ENCODE results near the gene MAPKAPK2. TPM values are rescaled to one million over a fixed set of nuclear protein-coding genes. Genes with fewer than 3 reads are reported as not detected.

Gene MAPKAPK2
- total and polyA plus RNA-seq, 2 of the 13 experiments (the other 11 are each of a cell fraction or from before 2014, with no cell fraction given): 16.6 to 34.0 TPM

- Histone ChIP-seq H3K79me2 (ENCODE audit: insufficient read depth, low read length) (peaks cover 51% of the 10 kb centered on the region), H3K4me3 (replicated peaks in 1 of 3; ENCODE audit: insufficient read depth in 1 of 3, low read depth in 2 of 3, low read length in 3 of 3) (no peak overlapping the region), H3K4me1 (ENCODE audit: insufficient read depth, low read length) (peaks cover 48% of the 10 kb centered on the region), H4K20me1 (ENCODE audit: insufficient read depth, low read length) (peaks cover 15% of the 10 kb centered on the region; the same call in 1 of the 2 replicates), H3K27me3 (ENCODE audit: control insufficient read depth in 1 of 2, insufficient read depth in 2 of 2, low read length in 2 of 2) (no peaks in the 10 kb centered on the region), H3K27ac (ENCODE audit: extremely low read length, insufficient read depth, low read length) (no peak overlapping the region), H3K4me2 (ENCODE audit: low read depth, low read length) (no peak overlapping the region), H3K36me3 (replicated peaks in 1 of 2; ENCODE audit: control insufficient read depth in 1 of 2, insufficient read depth in 2 of 2, low read length in 2 of 2) (no peaks in the 10 kb centered on the region; a peak in 1 of 5 replicates), H3K9ac (ENCODE audit: insufficient read depth, low read depth, low read length) (no peak overlapping the region), H2AFZ (ENCODE audit: low read length) (no peak overlapping the region), H3K9me3 (ENCODE audit: low read length) (no peaks in the 10 kb centered on the region)
- DNase-seq (ENCODE audit: low spot score) (no peak), ATAC-seq (no peak), FAIRE-seq (no peak)
- ChIA-PET POLR2A (no interaction called here), CTCF (ENCODE audit: low intra/inter-chr PET ratio, low total read pairs) (no interaction called here)
- no TSS peak for BruUV-seq (replicated peaks)
- WGBS (ENCODE audit: low lambda C conversion rate): 96% methylated on average over 9 of the region's 9 CpGs
- TF ChIP-seq HNRNPK (IDR thresholded peaks at IDR 0.05; ENCODE audit: low read depth, low read length, poor library complexity, severe bottlenecking): no peak
- in situ Hi-C loops (cut with HindIII; ENCODE audit: extremely low pct_ligation_motif_present, low pct_unique_long_range_greater_than_20kb): no loop called here
- intact Hi-C loops (cut with micrococcal nuclease; ENCODE audit: unreplicated experiment): no loop called here
These were observed 19.5 kb downstream of the MAPKAPK2 start for GRCh38 chr1:206704226-206704625.

- CTCF ChIA-PET (ENCODE audit: low intra/inter-chr PET ratio, low total read pairs): no interaction called here
- BruUV-seq (replicated peaks): no TSS peak
- Histone ChIP-seq H2AFZ (ENCODE audit: low read length) (no peak overlapping the region), H3K9me3 (ENCODE audit: low read length) (no peaks in the 10 kb centered on the region), H3K4me3 (replicated peaks in 1 of 3; ENCODE audit: insufficient read depth in 1 of 3, low read depth in 2 of 3, low read length in 3 of 3) (no peak overlapping the region), H3K36me3 (replicated peaks in 1 of 2; ENCODE audit: control insufficient read depth in 1 of 2, insufficient read depth in 2 of 2, low read length in 2 of 2) (no peaks in the 10 kb centered on the region; a peak in 1 of 5 replicates), H3K4me1 (ENCODE audit: insufficient read depth, low read length) (peaks cover 48% of the 10 kb centered on the region), H3K9ac (ENCODE audit: insufficient read depth, low read depth, low read length) (no peak overlapping the region), H3K79me2 (ENCODE audit: insufficient read depth, low read length) (peaks cover 52% of the 10 kb centered on the region), H3K4me2 (ENCODE audit: low read depth, low read length) (no peak overlapping the region), H4K20me1 (ENCODE audit: insufficient read depth, low read length) (peaks cover 23% of the 10 kb centered on the region; the same call in 1 of the 2 replicates), H3K27ac (ENCODE audit: extremely low read length, insufficient read depth, low read length) (no peak overlapping the region), H3K27me3 (ENCODE audit: control insufficient read depth in 1 of 2, insufficient read depth in 2 of 2, low read length in 2 of 2) (no peaks in the 10 kb centered on the region)
- no peak for ATAC-seq
- in situ Hi-C loops (cut with HindIII; ENCODE audit: extremely low pct_ligation_motif_present, low pct_unique_long_range_greater_than_20kb): no loop called here
- intact Hi-C loops (cut with micrococcal nuclease; ENCODE audit: unreplicated experiment): no loop called here
- no peak for FAIRE-seq
- no peak for TF ChIP-seq CERS6 (CRISPR knock-in tag; IDR thresholded peaks at IDR 0.05)
- no peak for TF ChIP-seq ZNF674 (CRISPR knock-in tag; IDR thresholded peaks at IDR 0.05; ENCODE audit: low read depth)
- TF ChIP-seq NAIF1 (CRISPR knock-in tag; IDR thresholded peaks at IDR 0.05; ENCODE audit: borderline replicate concordance): no peak
- TF ChIP-seq FOXC1 (CRISPR knock-in tag; IDR thresholded peaks at IDR 0.05; ENCODE audit: borderline replicate concordance): no peak
- POLR2A ChIA-PET: interaction anchor here (0.6 kb wide), 1 partner anchor 14 kb away, joined by 3 read pairs; no protein-coding TSS in a partner anchor
- DNase-seq (ENCODE audit: low spot score): no peak
- 100% methylated on average over 2 of the region's 4 CpGs for WGBS (ENCODE audit: low lambda C conversion rate)
These were observed 20.5 kb downstream of the MAPKAPK2 start for GRCh38 chr1:206705191-206705590.
